Measurements from ENCODE around the gene NPHP4.

DNA sequence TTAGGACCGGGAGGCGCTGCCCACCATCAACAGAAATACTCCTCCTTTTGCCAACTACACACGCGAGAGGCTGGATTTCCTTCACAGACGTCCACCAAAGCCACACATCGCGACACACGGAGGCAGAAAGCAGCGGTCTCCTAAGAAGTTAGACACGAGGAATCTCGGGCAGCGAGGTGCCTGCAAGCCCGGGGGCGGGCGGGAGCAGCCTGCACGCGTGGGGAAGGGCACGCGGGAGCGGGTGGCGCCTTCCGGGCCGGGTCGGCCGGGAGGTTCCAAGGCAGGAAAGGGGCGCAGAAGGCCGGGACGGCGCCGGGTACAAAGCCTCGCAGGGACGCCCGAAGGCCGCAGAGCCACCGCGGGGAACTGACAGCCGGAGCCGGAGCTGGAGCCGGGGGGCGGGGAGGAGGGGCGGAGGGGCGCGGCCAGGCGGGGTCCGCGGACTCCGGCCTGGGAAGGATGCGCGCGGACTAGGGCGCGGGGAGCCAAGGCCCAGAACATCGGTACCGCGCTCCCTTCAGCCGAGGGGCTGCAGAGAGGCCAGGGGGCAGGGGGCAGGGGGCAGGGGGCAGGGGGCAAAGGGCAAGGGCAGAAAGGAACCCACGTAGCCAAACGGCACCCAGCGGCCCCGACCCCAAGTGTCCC, 722 bp downstream of the NPHP4 start:
- TF ChIP-seq CTCF (IDR thresholded peaks at IDR 0.05; ENCODE audit: low read length) (no peak), EZH2 (IDR thresholded peaks at IDR 0.05; ENCODE audit: borderline replicate concordance, low read length) (no peak)

All from OCI-LY1 (cell line).